ENCODE data around the gene HOXD4. TPM values are rescaled to one million over a fixed set of nuclear protein-coding genes. Genes with fewer than 3 reads are reported as not detected.
A peak's percentile ranks its signal among the peaks of the same experiment; 100 is the strongest.

Gene HOXD4
- total and polyA plus RNA-seq, 2 of the 4 experiments (the other 2 are of a cell fraction), result not detected

DNA sequence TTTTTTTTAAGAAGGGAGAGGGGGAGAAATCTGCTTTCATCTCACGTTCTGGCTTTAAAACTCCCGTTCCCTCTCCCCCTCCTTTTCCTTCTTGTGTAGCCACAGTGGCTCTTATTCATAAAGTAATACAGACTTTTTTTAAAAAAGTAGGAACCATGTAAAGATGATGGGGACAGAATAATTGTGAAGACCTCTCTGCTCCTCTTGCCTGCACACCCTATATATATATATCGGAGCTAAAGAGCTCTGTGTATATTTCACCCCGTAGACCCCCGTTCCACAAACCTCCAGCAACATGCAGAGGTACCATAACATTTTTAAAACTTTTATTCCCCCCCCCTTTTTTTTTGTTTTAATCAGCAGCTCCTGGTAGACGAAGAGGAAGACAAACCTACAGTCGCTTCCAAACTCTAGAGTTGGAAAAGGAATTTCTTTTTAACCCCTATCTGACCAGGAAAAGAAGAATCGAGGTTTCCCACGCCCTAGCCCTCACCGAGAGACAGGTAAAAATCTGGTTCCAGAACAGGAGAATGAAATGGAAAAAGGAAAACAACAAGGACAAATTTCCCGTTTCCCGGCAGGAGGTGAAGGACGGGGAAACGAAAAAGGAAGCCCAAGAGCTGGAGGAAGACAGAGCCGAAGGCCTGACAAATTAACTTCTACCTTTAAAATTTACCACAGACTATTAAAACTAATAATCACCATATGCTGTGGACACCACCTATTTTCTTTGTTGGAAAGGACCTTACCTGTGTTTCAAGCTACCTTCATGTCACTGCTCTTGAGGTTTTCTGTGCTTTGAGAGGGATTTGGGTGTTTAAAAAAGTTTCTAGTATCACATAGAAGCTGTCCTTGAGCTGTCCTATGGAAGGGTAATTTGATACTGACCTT, 20.1 kb upstream of the HOXD4 start:
- no peak overlapping the region for H2AK9ac ChIP-seq (replicated peaks; ENCODE audit: low read depth, low read length, poor library complexity)
- dilution Hi-C loops (cut with HindIII; ENCODE audit: low sequenced_read_pairs, unreplicated experiment) (no loop called here), in situ Hi-C loops (cut with MboI; ENCODE audit: low sequenced_read_pairs) (no loop called here), intact Hi-C loops (cut with micrococcal nuclease) (no loop called here)
- no peak overlapping the region for H4K5ac ChIP-seq (ENCODE audit: low read depth, low read length)
- H3K4me2 ChIP-seq (ENCODE audit: low read depth, low read length), result 0 out of 2 replicates have a peak overlapping the region, but pooled peaks have one; percentile 39
- ChIA-PET POLR2A (ENCODE audit: unreplicated experiment) (no interaction called here), CTCF (interaction anchor here (0.7 to 3.1 kb wide), 7 partner anchors 9 to 1018 kb away, joined by 3 to 23 read pairs (median 3); no protein-coding TSS in a partner anchor)
- H2AFZ ChIP-seq (replicated peaks; ENCODE audit: low read length, poor library complexity), result no peak overlapping the region
- WGBS, 2 experiments (ENCODE audit: extremely low coverage in 2 of 2, insufficient read length in 1 of 2), result no CpG with 5 or more reads among the region's 15 CpGs
- BruUV-seq (replicated peaks), result no TSS peak
- H3K14ac ChIP-seq (replicated peaks; ENCODE audit: low read depth, low read length), result no peak overlapping the region
- no peak overlapping the region for H4K91ac ChIP-seq (ENCODE audit: insufficient read depth, low read depth, low read length)
- H3K36me3 ChIP-seq (ENCODE audit: control insufficient read depth, insufficient read depth, low read length), result no peaks in the 10 kb centered on the region
- ATAC-seq (ENCODE audit: low read depth) (no peak), DNase-seq (no peak)
- H3K79me1 ChIP-seq (ENCODE audit: low read depth in 1 of 2, low read length in 2 of 2), result no peaks in the 10 kb centered on the region
- no peak overlapping the region for H2BK120ac ChIP-seq (ENCODE audit: low read depth, low read length)
- H3K9ac ChIP-seq (ENCODE audit: low read depth, low read length), result no peak overlapping the region
- H3K27ac ChIP-seq (ENCODE audit: insufficient read depth, low read length), result no peak overlapping the region
- H3K4me3 ChIP-seq (ENCODE audit: insufficient read depth, low read depth, low read length), result no peak overlapping the region
- peak overlapping the region; percentile 51; the same call in 1 of the 2 replicates for H3K23ac ChIP-seq (ENCODE audit: low read depth, low read length)
- H2BK15ac ChIP-seq (ENCODE audit: low read depth, low read length), result no peak overlapping the region
- no peak overlapping the region for H3K18ac ChIP-seq (ENCODE audit: low read depth, low read length)
- no peak overlapping the region for H2AK5ac ChIP-seq (ENCODE audit: low read depth, low read length)
- no peak overlapping the region for H3K4ac ChIP-seq (ENCODE audit: low read depth, low read length)
- H3K9me3 ChIP-seq (ENCODE audit: control insufficient read depth, insufficient read depth, low read length), result peaks cover 1% of the 10 kb centered on the region
- H3K4me1 ChIP-seq (ENCODE audit: control insufficient read depth, insufficient read depth, low read length), result no peaks in the 10 kb centered on the region
- H3K9me1 ChIP-seq (ENCODE audit: insufficient read depth, low read length), result no peaks in the 10 kb centered on the region
- no peak overlapping the region for H2BK20ac ChIP-seq (ENCODE audit: low read depth, low read length)
- no peak overlapping the region for H3K56ac ChIP-seq (ENCODE audit: extremely low read depth, insufficient read depth, low read length)
- peaks cover 87% of the 10 kb centered on the region for H3K27me3 ChIP-seq (ENCODE audit: control insufficient read depth, insufficient read depth, low read length)
- TF ChIP-seq BHLHE40 (IDR thresholded peaks at IDR 0.05; ENCODE audit: low read depth, low read length), result no peak
- TF ChIP-seq, protein P1, sequence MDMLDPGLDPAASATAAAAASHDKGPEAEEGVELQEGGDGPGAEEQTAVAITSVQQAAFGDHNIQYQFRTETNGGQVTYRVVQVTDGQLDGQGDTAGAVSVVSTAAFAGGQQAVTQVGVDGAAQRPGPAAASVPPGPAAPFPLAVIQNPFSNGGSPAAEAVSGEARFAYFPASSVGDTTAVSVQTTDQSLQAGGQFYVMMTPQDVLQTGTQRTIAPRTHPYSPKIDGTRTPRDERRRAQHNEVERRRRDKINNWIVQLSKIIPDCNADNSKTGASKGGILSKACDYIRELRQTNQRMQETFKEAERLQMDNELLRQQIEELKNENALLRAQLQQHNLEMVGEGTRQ (IDR thresholded peaks at IDR 0.05; ENCODE audit: low read depth, low read length), result no peak
- no peaks in the 10 kb centered on the region for H4K20me1 ChIP-seq (ENCODE audit: insufficient read depth, low read length)
- no peak overlapping the region for H2BK5ac ChIP-seq (ENCODE audit: low read depth, low read length, poor library complexity, severe bottlenecking)
- no peak overlapping the region for H4K8ac ChIP-seq (ENCODE audit: low read depth in 2 of 2, low read length in 2 of 2)
